Stimulated activated naive CD4-positive, alpha-beta T cell treated with Interleukin-2 at 50 U/mL for 16 hours (primary cell): ENCODE results near the gene ARHGAP26.
A peak's percentile ranks its signal among the peaks of the same experiment; 100 is the strongest.
"Not testable (repeated sequence)": the region's sequence is repeated elsewhere in the genome, so short reads cannot be mapped to it uniquely, and the experiment has no call there.

Source experiments
- DNase-seq: peaks from one replicate; lab custom pipeline; 2025; lab: John Stamatoyannopoulos, UW

ARHGAP26 gene

DNA sequence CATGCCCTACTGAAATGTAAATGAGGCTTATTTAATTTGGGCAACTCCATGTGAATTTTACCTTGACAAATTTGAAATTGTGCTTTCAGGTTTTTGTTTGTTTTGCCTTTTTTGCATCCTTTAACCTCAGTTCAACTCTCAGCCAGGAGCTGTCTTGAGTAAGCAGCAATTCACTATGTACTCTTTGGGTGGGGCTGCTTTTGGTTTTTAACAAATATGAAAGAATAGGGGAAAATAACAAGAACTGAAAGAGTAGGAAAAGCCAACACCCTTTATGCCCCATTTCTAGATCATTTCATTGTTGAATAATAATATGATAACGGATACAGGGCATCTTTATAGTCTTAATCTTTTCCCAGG is 192.0 kb downstream of the ARHGAP26 start:
- no peak for DNase-seq

DNA sequence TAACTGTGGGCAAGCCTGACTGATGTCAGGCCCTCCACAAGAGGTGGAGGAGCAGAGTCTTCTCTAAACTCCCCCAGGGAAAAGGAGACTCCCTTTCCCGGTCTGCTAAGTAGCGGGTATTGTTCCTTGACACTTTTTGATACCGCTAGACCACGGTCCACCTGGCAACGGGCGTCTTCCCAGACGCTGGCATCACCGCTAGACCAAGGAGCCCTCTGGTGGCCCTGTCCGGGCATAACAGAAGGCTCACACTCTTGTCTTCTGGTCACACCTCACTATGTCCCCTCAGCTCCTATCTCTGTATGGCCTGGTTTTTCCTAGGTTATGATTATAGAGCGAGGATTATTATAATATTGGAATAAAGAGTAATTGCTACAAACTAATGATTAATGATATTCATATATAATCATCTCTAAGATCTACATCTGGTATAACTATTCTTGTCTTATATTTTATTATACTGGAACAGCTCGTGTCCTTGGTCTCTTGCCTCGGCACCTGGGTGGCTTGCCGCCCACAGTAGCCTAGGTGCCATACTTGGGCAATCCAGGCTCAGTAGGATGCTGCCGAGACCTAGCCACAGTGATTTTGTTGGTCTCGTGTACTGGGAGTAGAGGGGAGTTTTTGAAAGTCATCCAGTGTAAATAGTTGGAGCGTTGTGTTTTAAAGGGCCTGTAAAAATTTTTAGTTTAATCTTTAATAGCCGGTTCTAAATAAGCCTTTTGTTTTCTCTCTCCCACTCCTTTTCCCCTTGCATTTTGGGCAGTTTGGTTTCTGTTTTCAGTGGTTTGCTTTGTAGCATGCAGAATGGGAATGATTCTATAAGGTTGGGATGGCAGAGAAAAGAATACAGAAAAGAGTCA is 195.3 kb downstream of the ARHGAP26 start:
- DNase-seq: not testable (repeated sequence)

DNA sequence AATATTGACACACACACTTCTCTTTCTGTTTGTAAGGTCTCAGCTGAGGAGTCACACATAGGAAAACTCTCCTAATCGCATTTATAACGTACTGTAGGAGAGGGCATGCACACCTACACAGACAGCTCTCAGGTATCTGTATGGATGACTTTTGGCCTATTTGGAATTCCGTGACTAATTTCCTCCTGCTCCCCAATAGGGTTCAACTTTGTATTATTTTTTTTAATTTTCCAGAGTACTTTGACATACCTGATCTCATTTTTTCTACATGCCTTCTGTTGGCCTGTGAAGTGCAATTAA is 195.9 kb downstream of the ARHGAP26 start:
- no peak for DNase-seq

DNA sequence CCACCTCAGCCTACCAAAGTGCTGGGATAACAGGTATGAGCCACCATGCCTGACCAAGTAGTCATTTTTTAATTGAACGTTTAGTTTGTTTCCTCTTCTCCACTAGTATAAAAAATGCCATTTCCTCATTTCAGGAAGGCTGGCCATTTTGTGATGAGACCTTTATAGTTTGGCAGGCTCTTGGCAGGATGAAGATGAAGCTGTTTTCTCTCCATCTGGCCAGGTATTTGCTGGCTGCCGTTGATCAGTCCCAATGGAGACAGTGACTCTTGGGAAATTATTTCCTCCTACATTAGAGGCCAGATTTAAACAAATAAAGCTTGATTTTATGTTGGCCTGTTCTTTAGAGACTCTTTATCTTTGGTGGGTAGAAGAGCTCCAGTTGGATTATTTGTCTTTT is 199.0 kb downstream of the ARHGAP26 start:
- no peak for DNase-seq

DNA sequence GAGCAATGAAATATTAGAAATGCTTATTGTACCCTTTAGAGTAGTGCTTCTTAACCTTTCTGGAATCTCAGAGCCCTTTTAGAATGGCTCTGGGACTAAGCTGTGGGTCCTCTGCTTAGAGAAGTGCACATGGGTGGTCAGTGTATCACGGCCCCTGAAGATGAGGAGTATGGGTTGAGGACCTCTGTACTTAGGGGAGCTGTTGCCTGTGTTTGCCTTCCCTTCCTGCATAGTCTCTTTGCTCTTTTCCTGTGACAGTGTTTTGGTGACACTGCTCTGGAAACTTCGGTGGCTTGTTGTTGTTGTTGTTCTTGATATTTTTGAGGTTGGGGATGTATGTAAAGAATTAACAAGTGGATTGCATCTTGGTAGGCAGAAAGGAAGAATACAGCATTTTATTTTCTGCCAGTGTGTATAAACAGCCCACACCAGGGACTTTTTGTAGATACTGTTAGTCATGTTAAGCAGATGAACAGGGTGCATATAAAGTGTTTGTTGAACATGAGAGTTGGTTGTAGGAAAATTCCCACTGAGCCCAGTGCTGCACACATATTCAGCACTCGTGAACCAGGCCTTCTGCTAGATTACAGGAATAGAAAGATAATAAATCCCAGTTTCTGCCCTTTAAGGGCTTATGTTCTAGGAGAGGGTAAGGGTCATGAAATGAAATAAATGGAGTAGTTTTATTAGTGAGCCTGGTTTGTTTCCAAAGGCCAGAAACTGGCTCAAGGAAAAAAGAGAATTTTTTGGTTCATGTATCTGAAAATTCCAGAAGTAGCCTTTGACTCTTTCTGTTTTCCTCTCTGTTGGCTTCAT is 199.7 kb downstream of the ARHGAP26 start:
- no peak for DNase-seq

DNA sequence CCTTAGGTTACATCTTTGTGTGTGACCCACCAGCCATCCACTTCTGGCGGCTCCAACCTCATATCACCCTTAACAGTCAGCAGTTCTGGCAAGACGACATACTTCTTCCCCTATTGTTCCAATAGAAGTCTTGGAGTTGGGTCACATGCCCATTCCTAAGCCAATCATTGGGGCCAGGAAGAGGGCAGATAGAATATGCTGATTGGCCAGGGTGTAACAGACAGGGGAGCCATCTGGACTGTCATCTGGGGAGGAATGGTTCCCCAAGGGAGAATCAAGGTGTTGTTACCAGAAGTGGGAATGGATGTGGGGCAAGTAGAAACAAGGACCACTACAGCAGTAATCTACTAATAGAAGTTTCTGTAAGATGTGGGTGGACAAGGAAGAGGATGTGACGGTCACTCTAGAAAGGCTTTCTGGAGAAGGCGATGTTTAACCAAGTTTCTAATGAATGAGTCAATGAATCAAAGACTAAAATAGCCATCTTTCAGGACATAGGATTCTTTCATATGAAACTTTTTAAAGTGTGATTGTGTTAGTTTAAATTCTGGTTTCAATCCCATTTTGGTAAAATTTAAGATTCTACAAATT is 200.4 kb downstream of the ARHGAP26 start:
- no peak for DNase-seq

DNA sequence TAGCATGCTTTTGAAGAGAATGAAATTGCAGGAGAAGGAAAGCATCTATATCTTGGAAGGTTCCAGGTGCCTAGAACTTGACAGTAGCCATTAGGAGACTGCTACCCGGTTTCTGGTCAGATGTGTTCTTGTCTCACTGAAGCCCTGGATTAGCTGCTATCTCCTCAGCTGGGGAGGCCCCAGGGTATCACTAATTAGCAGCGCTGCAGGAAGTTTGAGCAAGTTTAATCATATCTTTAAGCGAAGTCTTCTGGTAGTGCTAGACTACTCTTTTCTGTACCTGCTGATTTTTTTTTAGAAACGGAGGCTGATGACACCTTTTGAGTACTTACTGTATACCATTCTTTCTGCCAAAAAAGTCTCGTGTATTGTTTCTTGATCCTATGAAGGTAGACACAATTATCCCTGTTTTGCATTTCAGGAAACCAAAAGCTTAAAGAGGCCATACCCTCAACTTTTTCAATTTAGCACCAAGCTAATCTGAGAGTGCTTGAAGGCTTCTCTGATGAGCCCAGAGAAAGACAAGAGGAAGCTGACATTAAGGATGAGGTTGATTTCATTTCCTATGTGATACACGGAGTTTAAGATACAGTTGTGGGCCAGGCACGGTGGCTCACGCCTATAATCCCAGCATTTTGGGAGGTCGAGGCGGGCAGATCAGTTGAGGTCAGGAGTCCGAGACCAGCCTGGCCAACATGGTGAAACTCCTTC is 201.3 kb downstream of the ARHGAP26 start:
- no peak for DNase-seq

DNA sequence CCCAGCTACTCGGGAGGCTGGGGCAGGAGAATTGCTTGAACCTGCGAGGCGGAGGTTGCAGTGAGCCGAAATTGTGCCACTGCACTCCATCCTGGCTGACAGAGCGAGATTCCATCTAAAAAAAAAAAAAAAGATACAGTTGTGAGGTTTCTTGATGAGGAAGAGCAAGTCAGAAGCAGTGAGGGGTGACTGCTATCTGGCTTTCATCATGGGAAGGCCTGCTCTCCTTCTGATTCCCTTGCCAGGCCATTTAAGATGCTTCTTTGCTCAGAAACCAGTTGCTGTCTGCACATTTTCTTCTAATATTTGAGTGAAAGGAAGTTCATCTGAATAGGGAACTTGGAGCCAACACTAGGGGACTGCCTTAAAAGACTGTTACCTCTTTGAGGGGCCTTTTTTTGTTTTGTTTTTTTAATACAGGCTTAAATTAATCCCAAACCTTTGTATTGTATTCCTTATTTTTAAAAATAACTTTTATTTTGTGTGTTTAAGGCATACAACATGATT is 201.9 kb downstream of the ARHGAP26 start:
- DNase-seq: no peak

DNA sequence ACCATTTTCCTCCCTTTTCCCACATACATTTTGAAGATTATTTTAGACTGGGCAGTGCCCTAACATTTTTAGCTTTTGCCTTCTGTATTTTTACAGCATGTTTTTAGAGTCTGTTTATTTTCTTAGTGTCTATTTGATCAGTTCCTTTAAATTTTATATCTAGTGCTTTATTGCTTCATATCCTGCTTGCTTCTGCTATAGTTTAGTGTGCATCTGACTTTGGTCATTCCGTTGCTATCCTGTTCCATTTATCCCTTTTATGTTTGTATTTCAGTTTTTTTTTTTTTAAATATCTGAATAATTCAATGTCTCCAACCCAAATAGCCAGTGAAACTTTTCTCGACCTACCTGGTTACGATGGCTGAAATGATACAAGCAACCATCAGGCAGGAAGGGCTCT is 203.8 kb downstream of the ARHGAP26 start:
- no peak for DNase-seq

DNA sequence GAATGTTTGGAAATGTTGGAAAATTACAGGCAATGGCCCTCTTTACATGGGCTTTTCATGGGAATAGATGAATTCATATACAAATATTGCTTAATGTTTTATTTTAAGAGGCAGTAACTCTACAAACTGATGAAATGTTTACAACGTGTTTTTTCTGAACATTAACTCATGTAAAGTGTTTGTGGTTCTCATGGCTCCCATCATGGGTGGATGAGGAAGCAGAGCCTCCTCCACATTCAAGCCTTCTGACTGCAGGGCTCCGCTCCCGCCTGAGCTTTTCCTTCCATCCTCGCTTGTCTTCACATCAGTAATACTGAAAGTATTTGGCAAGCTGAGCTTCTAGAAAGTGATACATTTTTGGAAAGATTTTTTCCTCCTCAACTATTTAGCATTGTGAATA is 204.2 kb downstream of the ARHGAP26 start:
- DNase-seq: no peak

DNA sequence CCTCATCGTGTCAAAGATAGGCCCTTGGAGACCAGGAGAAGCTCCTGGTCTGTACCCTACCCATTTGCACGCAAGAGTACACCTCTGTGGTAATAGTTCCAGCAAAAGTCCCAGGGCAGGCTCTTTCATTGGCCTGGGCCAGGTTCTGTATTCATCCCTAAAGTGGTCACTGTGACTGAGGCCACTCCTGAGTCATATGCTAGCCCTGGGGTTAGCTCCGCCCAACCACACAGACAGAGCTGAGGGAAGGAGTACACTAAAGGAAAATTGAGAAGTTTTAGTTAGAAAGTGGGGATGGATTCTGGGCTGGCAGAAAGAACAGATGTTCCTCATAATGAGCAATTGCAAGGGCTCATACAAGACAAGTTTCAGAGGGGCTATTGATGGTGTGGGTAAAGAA is 206.7 kb downstream of the ARHGAP26 start:
- DNase-seq: no peak

DNA sequence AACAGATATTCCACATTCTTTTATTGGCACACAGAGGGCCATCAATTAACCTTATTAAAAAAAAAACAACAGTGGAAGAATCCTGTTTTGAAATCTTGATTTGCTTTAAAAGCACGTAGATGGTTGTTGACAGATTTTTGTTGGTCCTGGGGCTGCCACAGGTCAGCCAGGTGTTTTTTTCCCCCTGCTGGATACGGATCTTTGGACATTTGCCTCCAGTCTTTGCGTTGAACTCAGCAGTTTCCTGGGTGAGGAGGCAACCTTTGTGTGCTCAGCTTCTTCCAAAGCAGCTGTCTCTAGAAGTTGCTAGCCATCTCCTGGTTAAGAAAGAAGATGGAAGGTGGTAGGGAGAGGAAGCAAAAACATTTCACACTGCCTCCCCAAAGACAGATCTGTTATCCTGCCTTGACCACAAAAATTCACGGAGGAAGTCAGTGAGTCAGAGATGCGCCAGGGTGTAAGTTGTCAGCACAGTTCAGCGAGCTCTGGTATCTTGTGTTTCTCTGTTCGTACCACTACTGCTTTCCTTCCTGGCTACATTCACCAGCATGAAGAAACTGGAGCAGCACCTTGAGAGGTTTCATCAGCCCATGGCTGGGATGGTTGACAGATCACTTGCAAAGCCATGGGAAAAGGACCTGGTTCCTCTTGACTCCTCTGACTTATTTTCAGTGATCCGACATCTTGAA is 207.3 kb downstream of the ARHGAP26 start:
- peak; percentile 32 for DNase-seq

DNA sequence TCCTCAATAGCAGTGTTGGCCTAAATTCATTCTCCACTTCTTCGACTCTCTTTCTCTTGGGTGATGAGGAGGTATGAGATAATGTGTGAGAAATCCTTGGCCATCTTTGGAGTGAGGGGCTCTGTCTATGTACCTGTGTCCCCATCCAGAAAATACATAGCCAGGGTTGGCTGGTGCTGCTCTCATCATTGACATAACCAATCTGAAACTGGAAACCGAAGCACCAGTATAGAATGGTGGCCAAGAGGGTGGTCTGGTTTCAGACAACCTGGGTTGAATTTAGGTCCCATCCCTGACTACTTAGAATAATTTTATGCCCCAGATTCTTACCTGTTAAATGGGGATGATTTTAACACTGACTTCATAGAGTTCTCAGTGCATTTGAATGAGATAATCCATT is 208.1 kb downstream of the ARHGAP26 start:
- no peak for DNase-seq

DNA sequence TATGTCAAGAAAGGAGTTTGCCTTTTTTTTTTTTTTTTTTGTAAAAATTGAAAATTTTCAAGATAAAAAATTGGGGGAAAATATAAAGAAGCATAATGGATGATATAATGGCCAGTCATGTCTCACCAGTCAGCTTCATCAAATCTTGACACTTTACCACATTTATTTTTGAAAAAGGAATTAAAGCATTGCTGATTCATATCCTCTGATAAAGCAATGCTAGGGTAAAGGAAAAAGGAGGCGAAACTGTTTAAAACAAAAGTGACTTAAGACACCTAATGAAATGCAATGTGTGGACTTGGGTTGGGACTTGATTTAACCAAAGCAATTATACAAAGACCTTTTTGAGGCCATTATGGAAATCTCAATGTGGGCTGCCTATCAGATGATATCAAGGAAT is 208.5 kb downstream of the ARHGAP26 start:
- DNase-seq: no peak

DNA sequence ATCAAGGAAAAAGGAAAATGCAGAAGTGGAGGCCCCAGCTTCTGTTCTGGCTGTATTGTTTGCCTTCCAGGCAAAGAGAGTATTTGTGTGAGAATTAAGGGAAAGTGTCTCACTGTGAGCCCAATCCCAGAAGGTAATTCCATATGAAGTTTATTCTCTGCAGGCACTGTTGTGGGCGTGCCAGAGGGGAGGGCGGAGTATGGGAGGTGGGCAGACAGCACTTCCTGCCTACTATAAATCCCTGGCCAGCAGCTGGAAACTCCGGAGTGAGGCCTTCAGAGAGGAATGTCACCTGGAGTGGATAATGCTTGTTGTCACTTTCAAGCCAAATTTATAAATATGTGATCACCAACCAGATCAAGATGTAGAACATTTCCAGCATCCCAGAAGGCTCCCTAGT is 209.5 kb downstream of the ARHGAP26 start:
- no peak for DNase-seq

DNA sequence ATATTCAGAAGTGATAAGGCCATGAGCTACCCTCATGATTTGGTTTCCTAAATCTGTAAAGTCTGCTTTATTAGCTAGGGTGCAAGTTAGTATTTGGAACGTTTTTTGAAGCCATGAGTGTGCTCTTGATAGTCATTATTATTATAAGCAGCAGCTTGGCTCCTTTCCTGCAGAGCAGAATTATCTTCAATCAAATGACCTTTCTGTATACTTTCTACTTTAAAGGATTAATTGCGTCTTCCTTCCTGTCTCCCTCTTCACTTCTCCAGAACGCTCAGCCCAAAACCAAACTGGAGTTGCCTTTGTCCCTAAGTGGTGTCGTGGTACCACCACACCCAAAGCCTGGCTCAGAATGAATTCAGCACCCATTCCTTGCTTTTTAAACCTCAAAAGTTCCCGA is 211.3 kb downstream of the ARHGAP26 start:
- DNase-seq: no peak

DNA sequence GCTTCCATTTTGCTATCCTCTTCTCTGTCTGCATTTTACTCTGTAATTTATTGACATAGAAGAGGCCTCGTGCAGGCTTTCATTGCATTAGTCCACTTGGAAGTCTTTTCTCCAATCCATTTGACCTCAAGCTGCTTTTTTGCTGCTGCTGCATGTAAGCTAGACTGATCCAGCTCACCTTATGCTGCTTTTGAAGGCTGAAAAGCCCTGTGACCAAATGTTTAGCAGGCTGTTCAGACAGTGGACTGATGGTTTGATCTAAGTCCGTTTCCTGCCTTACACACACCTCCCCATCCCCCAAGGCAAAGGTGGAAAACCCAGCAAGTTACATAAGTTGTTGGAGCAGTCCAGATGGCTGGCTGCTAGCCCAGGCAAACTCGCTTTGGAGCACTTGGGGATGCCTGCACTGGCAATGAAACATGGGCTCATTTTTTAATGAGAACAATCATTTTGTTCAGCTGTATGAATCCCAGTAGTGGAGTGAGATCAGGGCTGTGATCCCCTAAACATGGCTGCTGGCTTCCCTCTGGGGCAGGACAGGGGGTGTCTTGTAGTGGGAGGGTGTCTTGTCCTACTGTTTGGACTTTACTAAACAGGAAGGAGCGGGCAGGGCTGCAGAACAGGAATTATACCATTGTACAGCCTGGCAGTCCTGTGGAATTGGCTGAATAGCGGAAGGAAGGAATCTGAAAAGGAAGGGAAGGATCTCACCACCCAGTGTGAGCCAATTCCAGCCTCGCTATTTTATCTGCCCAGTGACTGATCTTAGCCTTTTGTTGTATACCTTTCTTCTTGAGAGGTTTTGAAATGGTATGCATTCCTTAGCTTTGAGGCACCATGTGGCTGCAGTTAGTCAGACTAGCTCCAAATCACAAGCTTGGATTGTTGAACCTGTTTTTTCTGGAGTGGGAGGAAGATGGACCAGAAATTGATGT is 212.0 kb downstream of the ARHGAP26 start:
- no peak for DNase-seq

DNA sequence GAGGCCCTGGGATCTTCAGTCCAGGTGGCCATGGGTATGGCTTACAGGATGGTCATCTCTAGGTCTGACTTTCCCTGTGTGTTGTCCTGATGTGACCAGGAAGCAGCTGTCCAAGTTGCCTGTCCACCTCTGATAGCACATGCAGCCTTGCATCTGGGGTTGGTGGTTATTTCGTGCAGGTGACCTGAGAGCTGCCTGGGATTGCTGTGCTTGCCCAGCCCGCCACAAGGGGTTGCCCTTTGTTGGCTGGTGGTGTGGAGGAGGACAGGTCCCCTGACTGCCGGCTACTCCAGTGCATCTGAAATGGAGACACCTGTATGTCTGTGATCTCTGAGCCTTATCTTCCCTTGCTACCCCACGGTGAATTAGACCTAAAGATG is 212.6 kb downstream of the ARHGAP26 start:
- DNase-seq: no peak

DNA sequence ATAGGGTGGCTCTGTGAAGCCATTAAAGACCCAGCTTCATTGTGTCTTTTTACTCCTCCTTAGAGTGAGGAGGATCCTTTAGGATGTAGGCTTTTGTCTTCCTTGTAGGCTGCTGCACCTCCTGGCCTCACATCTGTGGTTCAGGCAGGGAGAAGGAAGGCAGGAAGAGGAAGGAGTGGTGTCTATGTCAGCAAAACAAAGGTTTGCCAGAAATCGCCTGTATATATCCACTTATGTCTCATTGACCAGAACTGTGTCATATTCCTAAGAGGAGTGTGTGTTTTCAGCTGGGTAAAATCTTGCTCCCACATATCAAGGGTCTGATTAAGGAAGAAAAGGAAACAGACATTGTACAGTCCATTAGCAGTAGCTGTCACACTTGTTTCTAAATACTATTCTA is 213.8 kb downstream of the ARHGAP26 start:
- DNase-seq: no peak

DNA sequence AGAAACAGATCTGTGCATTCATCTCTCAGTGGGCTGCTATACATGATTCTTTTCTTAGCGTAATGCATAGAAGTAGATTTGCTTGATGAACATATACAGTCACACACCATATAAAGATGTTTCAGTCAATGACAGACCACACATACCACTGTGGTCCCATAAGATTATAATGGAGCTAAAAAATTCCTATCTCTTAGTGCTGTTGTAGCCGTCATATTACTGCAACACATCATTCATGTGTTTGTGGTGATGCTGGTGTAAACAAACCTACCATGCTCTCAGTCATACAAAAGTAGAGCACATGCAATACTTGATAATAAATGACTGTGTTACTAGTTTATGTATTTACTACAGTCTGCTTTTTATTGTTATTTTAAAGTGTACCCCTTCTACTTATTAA is 214.3 kb downstream of the ARHGAP26 start:
- DNase-seq: no peak

DNA sequence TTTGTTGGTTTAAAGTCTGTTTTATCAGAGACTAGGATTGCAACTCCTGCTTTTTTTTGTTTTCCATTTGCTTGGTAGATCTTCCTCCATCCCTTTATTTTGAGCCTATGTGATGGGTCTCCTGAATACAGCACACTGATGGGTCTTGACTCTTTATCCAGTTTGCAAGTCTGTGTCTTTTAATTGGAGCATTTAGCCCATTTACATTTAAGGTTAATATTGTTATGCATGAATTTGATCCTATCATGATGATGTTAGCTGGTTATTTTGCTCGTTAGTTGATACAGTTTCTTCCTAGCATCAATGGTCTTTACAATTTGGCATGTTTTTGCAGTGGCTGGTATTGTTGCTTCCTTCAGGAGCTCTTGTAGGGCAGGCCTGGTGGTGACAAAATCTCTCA is 219.1 kb downstream of the ARHGAP26 start:
- not testable (repeated sequence) for DNase-seq
